Measurements from ENCODE around the gene DIRAS1. TPM values are rescaled to one million over a fixed set of nuclear protein-coding genes. Genes with fewer than 3 reads are reported as not detected.
"Not testable (repeated sequence)": the region's sequence is repeated elsewhere in the genome, so short reads cannot be mapped to it uniquely, and the experiment has no call there.

DIRAS1 gene
- total and polyA plus RNA-seq, 12 donors: 0.09 to 4.8 (median 1.8) TPM

DNA sequence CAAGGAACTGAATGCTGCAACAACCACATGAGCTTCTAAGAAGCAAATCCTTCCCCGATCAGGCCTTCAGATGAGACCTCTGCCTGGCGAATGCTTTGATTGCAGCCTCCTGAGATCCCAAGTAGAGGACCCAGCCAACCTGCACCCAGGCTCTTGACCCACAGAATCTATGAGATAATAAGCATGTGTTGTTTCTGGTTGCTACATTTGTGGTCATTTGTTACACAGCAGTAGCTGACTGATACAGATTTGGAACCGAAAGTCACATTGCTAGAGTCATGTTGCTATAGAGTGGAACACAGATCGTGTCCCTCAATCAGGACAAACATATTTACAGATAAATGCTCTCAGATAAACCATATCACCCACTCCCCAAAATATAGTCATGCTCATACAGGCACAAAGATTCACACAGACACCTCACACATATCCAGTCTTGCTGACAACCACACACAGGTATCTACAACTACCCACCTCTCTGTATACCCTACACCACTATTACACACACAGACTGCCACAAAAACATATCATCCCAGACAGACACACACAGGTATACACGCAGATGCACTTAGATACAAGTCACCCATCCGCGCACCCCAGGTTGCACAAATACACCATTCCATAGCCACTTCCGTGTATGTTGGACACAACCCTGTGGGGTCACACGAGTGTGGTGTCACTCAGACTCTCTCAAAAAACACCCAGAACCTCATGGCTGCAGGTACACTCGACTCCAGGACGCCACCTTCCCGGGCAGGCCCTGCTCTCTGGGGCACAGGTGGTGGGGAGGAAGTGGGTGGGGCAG lies 5.5 kb downstream of the DIRAS1 start:
- no peak for DNase-seq
- Histone ChIP-seq H3K4me1 (replicated peaks in 1 of 2) (peaks cover 0 to 9% of the 10 kb centered on the region in 2 donors), H3K27me3 (no peaks in the 10 kb centered on the region), H3K4me3 (no peak overlapping the region), H3K36me3 (replicated peaks in 1 of 2) (no peaks in the 10 kb centered on the region), H3K27ac (no peak overlapping the region), H3K9me3 (replicated peaks in 1 of 3) (no peaks in the 10 kb centered on the region)
- WGBS, 4 donors: 90 to 96% (median 93%) methylated on average over 8 to 12 of the region's 12 CpGs
- TF ChIP-seq, protein P1, sequence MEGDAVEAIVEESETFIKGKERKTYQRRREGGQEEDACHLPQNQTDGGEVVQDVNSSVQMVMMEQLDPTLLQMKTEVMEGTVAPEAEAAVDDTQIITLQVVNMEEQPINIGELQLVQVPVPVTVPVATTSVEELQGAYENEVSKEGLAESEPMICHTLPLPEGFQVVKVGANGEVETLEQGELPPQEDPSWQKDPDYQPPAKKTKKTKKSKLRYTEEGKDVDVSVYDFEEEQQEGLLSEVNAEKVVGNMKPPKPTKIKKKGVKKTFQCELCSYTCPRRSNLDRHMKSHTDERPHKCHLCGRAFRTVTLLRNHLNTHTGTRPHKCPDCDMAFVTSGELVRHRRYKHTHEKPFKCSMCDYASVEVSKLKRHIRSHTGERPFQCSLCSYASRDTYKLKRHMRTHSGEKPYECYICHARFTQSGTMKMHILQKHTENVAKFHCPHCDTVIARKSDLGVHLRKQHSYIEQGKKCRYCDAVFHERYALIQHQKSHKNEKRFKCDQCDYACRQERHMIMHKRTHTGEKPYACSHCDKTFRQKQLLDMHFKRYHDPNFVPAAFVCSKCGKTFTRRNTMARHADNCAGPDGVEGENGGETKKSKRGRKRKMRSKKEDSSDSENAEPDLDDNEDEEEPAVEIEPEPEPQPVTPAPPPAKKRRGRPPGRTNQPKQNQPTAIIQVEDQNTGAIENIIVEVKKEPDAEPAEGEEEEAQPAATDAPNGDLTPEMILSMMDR (IDR thresholded peaks at IDR 0.05): no peak
- TF ChIP-seq POLR2A (IDR thresholded peaks at IDR 0.05): no peak
- intact Hi-C loops (cut with DNase I): no loop called here

DNA sequence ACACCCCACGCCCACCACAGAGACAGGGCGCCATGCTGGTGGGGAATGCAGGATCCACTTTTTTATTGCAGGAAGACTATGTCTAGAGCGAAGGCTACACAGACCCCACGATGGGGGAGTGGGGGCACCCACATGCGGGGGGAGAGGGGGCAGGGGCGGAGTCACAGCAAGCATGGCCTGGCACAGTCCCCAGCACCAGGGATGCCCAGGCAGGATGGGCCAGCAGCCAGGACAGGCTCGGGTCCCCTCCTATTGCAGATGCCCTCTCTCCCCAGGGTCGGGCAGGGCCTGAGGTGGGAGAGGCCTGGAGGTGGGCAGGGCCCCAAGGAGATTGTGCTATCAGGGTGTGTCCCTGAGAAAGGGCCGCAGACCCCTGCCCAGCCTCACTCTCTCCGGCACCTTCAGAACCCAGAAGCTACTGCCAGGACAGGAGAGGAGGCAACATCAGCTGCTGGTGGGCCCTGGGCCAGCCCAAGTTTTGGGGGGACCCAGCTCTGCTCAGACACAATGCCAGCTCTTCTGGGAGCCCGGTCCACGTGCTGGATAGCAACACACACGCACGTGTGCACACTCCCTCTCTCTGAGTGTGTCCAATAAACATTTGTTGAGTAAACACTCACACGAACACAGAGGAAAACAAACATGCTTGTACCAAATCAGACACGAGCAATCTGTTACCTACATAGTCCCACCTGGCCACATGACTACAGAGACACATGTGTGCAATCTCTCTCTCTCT lies 6.5 kb downstream of the DIRAS1 start:
- H3K27ac ChIP-seq: no peak overlapping the region
- TF ChIP-seq, protein P1 (IDR thresholded peaks at IDR 0.05): no peak
- no peak for TF ChIP-seq POLR2A (IDR thresholded peaks at IDR 0.05)
- no peaks in the 10 kb centered on the region for H3K4me1 ChIP-seq (replicated peaks in 1 of 2)
- no peaks in the 10 kb centered on the region for H3K27me3 ChIP-seq
- 82 to 92% (median 90%) methylated on average over 8 to 16 of the region's 16 CpGs for WGBS, 4 donors
- no peak for DNase-seq
- no peak overlapping the region for H3K4me3 ChIP-seq
- no peaks in the 10 kb centered on the region for H3K36me3 ChIP-seq (replicated peaks in 1 of 2)
- H3K9me3 ChIP-seq (replicated peaks in 1 of 3): no peaks in the 10 kb centered on the region
- intact Hi-C loops (cut with DNase I): no loop called here

DNA sequence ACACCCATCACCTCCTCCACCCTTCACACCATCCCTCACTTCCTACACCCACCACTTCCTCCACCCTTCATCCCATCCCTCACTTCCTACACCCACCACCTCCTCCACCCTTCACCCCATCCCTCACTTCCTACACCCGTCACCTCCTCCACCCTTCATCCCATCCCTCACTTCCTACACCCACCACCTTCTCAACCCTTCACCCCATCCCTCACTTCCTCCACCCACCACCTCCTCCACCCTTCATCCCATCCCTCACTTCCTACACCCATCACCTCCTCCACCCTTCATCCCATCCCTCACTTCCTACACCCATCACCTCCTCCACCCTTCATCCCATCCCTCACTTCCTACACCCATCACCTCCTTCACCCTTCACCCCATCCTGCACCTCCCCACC lies 7.1 kb downstream of the DIRAS1 start:
- intact Hi-C loops (cut with DNase I); H3K36me3 ChIP-seq (replicated peaks in 1 of 2); H3K27ac ChIP-seq; H3K4me1 ChIP-seq (replicated peaks in 1 of 2); H3K9me3 ChIP-seq (replicated peaks in 1 of 3); DNase-seq; H3K4me3 ChIP-seq; H3K27me3 ChIP-seq: not testable (repeated sequence)
- WGBS, 4 donors: 63 to 92% (median 88%) methylated on average over 1 of the region's 1 CpG; no CpG with 5 or more reads in 1 of the 4 donors

DNA sequence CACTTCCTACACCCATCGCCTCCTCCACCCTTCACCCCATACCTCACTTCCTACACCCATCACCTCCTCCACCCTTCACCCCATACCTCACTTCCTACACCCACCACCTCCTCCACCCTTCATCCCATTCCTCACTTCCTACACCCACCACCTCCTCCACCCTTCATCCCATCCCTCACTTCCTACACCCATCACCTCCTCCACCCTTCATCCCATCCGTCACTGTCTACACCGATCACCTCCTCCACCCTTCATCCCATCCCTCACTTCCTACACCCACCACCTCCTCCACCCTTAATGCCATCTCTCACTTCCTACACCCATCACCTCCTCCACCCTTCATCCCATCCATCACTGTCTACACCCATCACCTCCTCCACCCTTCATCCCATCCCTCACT lies 8.0 kb downstream of the DIRAS1 start:
- H3K27ac ChIP-seq; H3K36me3 ChIP-seq (replicated peaks in 1 of 2); H3K27me3 ChIP-seq; H3K9me3 ChIP-seq (replicated peaks in 1 of 3); intact Hi-C loops (cut with DNase I); H3K4me3 ChIP-seq; DNase-seq; H3K4me1 ChIP-seq (replicated peaks in 1 of 2): not testable (repeated sequence)
- WGBS, 4 donors: 89 to 94% (median 94%) methylated on average over 3 of the region's 3 CpGs

DNA sequence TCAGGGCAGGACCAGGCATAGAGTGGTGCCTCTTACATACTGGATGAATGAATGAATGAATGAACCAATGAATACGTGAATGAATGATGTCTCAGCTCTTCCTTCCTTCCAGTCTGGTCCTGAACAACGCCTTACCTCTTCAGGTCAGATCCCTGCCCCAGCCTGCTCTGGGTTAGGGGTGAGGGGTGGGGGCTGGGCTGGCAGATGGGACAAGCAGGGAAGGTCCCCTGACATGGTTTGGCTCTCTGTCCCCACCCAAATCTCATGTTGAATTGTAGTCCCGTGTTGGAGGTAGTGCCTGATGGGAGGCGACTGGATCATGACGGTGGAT lies 9.3 kb downstream of the DIRAS1 start:
- intact Hi-C loops (cut with DNase I): no loop called here
- no peaks in the 10 kb centered on the region for H3K4me1 ChIP-seq (replicated peaks in 1 of 2)
- H3K9me3 ChIP-seq (replicated peaks in 1 of 3): no peaks in the 10 kb centered on the region
- no peak for DNase-seq
- 53 to 79% (median 71%) methylated on average over 4 to 5 of the region's 5 CpGs for WGBS, 4 donors
- H3K4me3 ChIP-seq: no peak overlapping the region
- TF ChIP-seq, protein P1 (IDR thresholded peaks at IDR 0.05): no peak
- H3K36me3 ChIP-seq (replicated peaks in 1 of 2): no peaks in the 10 kb centered on the region
- H3K27me3 ChIP-seq: no peaks in the 10 kb centered on the region
- H3K27ac ChIP-seq: no peak overlapping the region
